Adipose tissue (tissue), 3 donors: Measurements from ENCODE around the gene GTF2H3. TPM values are rescaled to one million over a fixed set of nuclear protein-coding genes. Genes with fewer than 3 reads are reported as not detected.

Experiments used
- H3K27ac ChIP-seq: one replicate; pipeline ENCODE4 v1.5.1; 2013; ENCODE audit warnings: low read depth, low read length
- WGBS, 3 donors: extraction: QIAGEN DNeasy Blood & Tissue Kit; methylation state at CpG; one replicate each; pipeline ENCODE4 v1.1.7; 2013; 5-methylcytosine and 5-hydroxymethylcytosine counted together
- polyA plus RNA-seq, 3 donors: library from polyadenylated mRNA; stranded (reverse); fragments of 200-250 nt; gene quantifications; one replicate each; pipeline ENCODE4 v1.2.3, GENCODE V29; 2013
- donor health status: healthy with polysubstance abuse.
- donor health status: Bipolar disorder and iron deficiency.
- donor health status: healthy.

Gene GTF2H3
- polyA plus RNA-seq, 3 donors, result 4.0 to 15.4 (median 12.9) TPM

- WGBS, 3 donors, result 60 to 87% (median 81%) methylated on average over 2 of the region's 2 CpGs
- H3K27ac ChIP-seq, result no peak overlapping the region
Measured at GRCh38 chr12:123681605-123682004, 48.0 kb downstream of the GTF2H3 start.

- H3K27ac ChIP-seq, result no peak overlapping the region
- WGBS, 3 donors, result 76 to 91% (median 82%) methylated on average over 3 of the region's 3 CpGs
Measured at GRCh38 chr12:123683964-123684363, 50.3 kb downstream of the GTF2H3 start.

GRCh38 chr12:123686636-123687190 lies 53.1 kb downstream of the GTF2H3 start:
- 92 to 97% (median 95%) methylated on average over 18 of the region's 18 CpGs for WGBS, 3 donors
- H3K27ac ChIP-seq, result no peak overlapping the region

GRCh38 chr12:123690191-123690840 lies 56.7 kb downstream of the GTF2H3 start:
- 85 to 96% (median 89%) methylated on average over 8 of the region's 8 CpGs for WGBS, 3 donors
- H3K27ac ChIP-seq, result no peak overlapping the region

GRCh38 chr12:123696207-123696606 lies 62.6 kb downstream of the GTF2H3 start:
- 63 to 85% (median 79%) methylated on average over 8 of the region's 8 CpGs for WGBS, 3 donors
- H3K27ac ChIP-seq, result no peak overlapping the region

GRCh38 chr12:123696646-123697045 lies 63.0 kb downstream of the GTF2H3 start:
- H3K27ac ChIP-seq, result no peak overlapping the region
- WGBS, 3 donors, result 75 to 84% (median 84%) methylated on average over 4 of the region's 4 CpGs

- WGBS, 3 donors, result 86 to 95% (median 93%) methylated on average over 3 of the region's 3 CpGs
- H3K27ac ChIP-seq, result no peak overlapping the region
Measured at GRCh38 chr12:123705935-123706334, 72.3 kb downstream of the GTF2H3 start.

- 90 to 96% (median 92%) methylated on average over 4 of the region's 4 CpGs for WGBS, 3 donors
- no peak overlapping the region for H3K27ac ChIP-seq
Measured at GRCh38 chr12:123707466-123707865, 73.8 kb downstream of the GTF2H3 start.

Other genes starting within 250 kb of the GTF2H3 start
- gene KMT5A, start 249.7 kb upstream of the GTF2H3 start, polyA plus RNA-seq, result 10 to 100 TPM; 15.0 to 20.8 (median 15.2) TPM
- 10 to 100 TPM in 1 of 3 donors, 1 to 10 TPM in 2; 2.0 to 11.7 (median 7.8) TPM for gene RILPL2, start 197.1 kb upstream of the GTF2H3 start, polyA plus RNA-seq
- 10 to 100 TPM; 10.5 to 23.8 (median 21.7) TPM for gene SNRNP35, start 175.7 kb upstream of the GTF2H3 start, polyA plus RNA-seq
- 10 to 100 TPM in 1 of 3 donors, 1 to 10 TPM in 2; 3.4 to 10.7 (median 9.0) TPM for gene RILPL1, start 100.1 kb upstream of the GTF2H3 start, polyA plus RNA-seq
- 100 to 1,000 TPM in 2 of 3 donors, 10 to 100 TPM in 1; 91.1 to 125 (median 119) TPM for gene TMED2, start 49.3 kb upstream of the GTF2H3 start, polyA plus RNA-seq
- gene DDX55, start 31.7 kb upstream of the GTF2H3 start, polyA plus RNA-seq, result 10 to 100 TPM in 1 of 3 donors, 1 to 10 TPM in 2; 8.2 to 15.8 (median 8.3) TPM
- gene EIF2B1, start 143 bp upstream of the GTF2H3 start, polyA plus RNA-seq, result 10 to 100 TPM; 19.1 to 32.3 (median 28.8) TPM
- 1 to 10 TPM; 3.3 to 4.3 (median 3.4) TPM for gene TCTN2, start 37.3 kb downstream of the GTF2H3 start, polyA plus RNA-seq
- gene ATP6V0A2, start 78.5 kb downstream of the GTF2H3 start, polyA plus RNA-seq, result 10 to 100 TPM in 1 of 3 donors, 1 to 10 TPM in 2; 3.1 to 10.4 (median 4.6) TPM
- under 1 TPM; 0.24 to 0.67 (median 0.26) TPM for gene DNAH10, start 128.5 kb downstream of the GTF2H3 start, polyA plus RNA-seq